ENCODE data around the gene DOCK2.

- TF ChIP-seq CTCF (conservative IDR thresholded peaks at IDR 0.05; ENCODE audit: low read depth, low read length) (no peak), EZH2 (IDR thresholded peaks at IDR 0.05; ENCODE audit: low read length, unreplicated experiment) (no peak)
Observed at GRCh38 chr5:170081616-170082015, 444.5 kb downstream of the DOCK2 start.

Data from PC-3 (cell line).